Astrocyte of the cerebellum (primary cell): ENCODE data around the gene THRA.

Source experiments
- DNase-seq: peaks from one replicate; pipeline ENCODE4 v3.0.0-alpha.2; 2011; ENCODE audit warnings: low read depth
- H3K4me3 ChIP-seq: 2 replicates; pipeline ENCODE4 v1.5.1; 2011; ENCODE audit warnings: mild to moderate bottlenecking, low read depth, low read length, moderate library complexity
- CTCF ChIP-seq: IDR thresholded peaks from 2 replicates; pipeline ENCODE4 v1.5.1; 2012; ENCODE audit warnings: low read length, low read depth, moderate library complexity, mild to moderate bottlenecking; ENCODE audit errors: missing control alignments
- in situ Hi-C: cut with HindIII; loops from 2 replicates; pipeline ENCODE4 v1.10.0; 2017; ENCODE audit warnings: low sequenced_read_pairs

THRA gene

GRCh38 chr17:40087049-40087794 is 24.5 kb downstream of the THRA start:
- in situ Hi-C loops: no loop called here
- H3K4me3 ChIP-seq: no peak overlapping the region
- DNase-seq: no peak
- no peak for TF ChIP-seq CTCF

GRCh38 chr17:40087903-40088718 is 25.3 kb downstream of the THRA start:
- H3K4me3 ChIP-seq: no peak overlapping the region
- no peak for TF ChIP-seq CTCF
- in situ Hi-C loops: no loop called here
- no peak for DNase-seq

- in situ Hi-C loops: no loop called here
- H3K4me3 ChIP-seq: no peak overlapping the region
- TF ChIP-seq CTCF: no peak
- DNase-seq: no peak
Measured at GRCh38 chr17:40089077-40089895, 26.5 kb downstream of the THRA start.

- TF ChIP-seq CTCF: no peak
- DNase-seq: no peak
- H3K4me3 ChIP-seq: no peak overlapping the region
- in situ Hi-C loops: no loop called here
Measured at GRCh38 chr17:40090237-40091119, 27.7 kb downstream of the THRA start.

GRCh38 chr17:40091691-40092397 is 29.1 kb downstream of the THRA start:
- no peak overlapping the region for H3K4me3 ChIP-seq
- no peak for DNase-seq
- no peak for TF ChIP-seq CTCF
- in situ Hi-C loops: no loop called here
